SW 1271 (cell line): ENCODE data around the gene SLC2A11.
A peak's percentile ranks its signal among the peaks of the same experiment; 100 is the strongest.
"Not testable (repeated sequence)": the region's sequence is repeated elsewhere in the genome, so short reads cannot be mapped to it uniquely, and the experiment has no call there.

ENCODE experiments used
- DNase-seq, 2 experiments: peaks; one replicate each; lab custom pipeline; 2025; lab: John Stamatoyannopoulos, UW

The SLC2A11 gene

GRCh38 chr22:23891726-23892125 is 34.1 kb downstream of the SLC2A11 start:
- no peak for DNase-seq

GRCh38 chr22:23892130-23892529 is 34.5 kb downstream of the SLC2A11 start:
- no peak for DNase-seq

- no peak for DNase-seq
Observed at GRCh38 chr22:23892706-23893105, 35.0 kb downstream of the SLC2A11 start.

GRCh38 chr22:23893121-23893944 is 35.7 kb downstream of the SLC2A11 start:
- no peak for DNase-seq

GRCh38 chr22:23893945-23894709 is 36.5 kb downstream of the SLC2A11 start, which contains the start of gene MIF:
Gene MIF (plus strand): TSS chr22:23894383. CDS start chr22:23894475, 92 bp downstream.
- DNase-seq, result peak; percentile 67 to 80

GRCh38 chr22:23894710-23895598 is 37.3 kb downstream of the SLC2A11 start:
- peak; percentile 68 to 77 for DNase-seq

- no peak for DNase-seq
Observed at GRCh38 chr22:23895599-23896144, 38.0 kb downstream of the SLC2A11 start.

GRCh38 chr22:23896166-23896522 is 38.5 kb downstream of the SLC2A11 start:
- no peak for DNase-seq

- DNase-seq, result no peak
Observed at GRCh38 chr22:23896523-23897186, 39.0 kb downstream of the SLC2A11 start.

GRCh38 chr22:23897320-23897719 is 39.6 kb downstream of the SLC2A11 start:
- DNase-seq, result no peak

- DNase-seq, result no peak
Observed at GRCh38 chr22:23898006-23898974, 40.6 kb downstream of the SLC2A11 start.

- no peak for DNase-seq
Observed at GRCh38 chr22:23899042-23899745, 41.5 kb downstream of the SLC2A11 start.

- DNase-seq, result not testable (repeated sequence)
Observed at GRCh38 chr22:23900227-23900626, 42.6 kb downstream of the SLC2A11 start.

- no peak for DNase-seq
Observed at GRCh38 chr22:23901600-23901999, 43.9 kb downstream of the SLC2A11 start.

GRCh38 chr22:23903328-23903971 is 45.8 kb downstream of the SLC2A11 start:
- DNase-seq, result no peak

- no peak for DNase-seq
Observed at GRCh38 chr22:23904573-23905254, 47.0 kb downstream of the SLC2A11 start.

GRCh38 chr22:23906641-23907040 is 49.0 kb downstream of the SLC2A11 start:
- no peak for DNase-seq

- not testable (repeated sequence) for DNase-seq
Observed at GRCh38 chr22:23907423-23907822, 49.7 kb downstream of the SLC2A11 start.
